Measurements from ENCODE around the gene PDGFRB. TPM values are rescaled to one million over a fixed set of nuclear protein-coding genes. Genes with fewer than 3 reads are reported as not detected.

The PDGFRB gene
- total and polyA plus RNA-seq, 2 donors (not counting 1 experiment from before 2014, with no cell fraction given) = 231 to 347 TPM

- no peak for DNase-seq (ENCODE audit: low read depth in 2 of 2)
- Histone ChIP-seq H3K4me1 (ENCODE audit: control insufficient read depth, extremely low read depth, insufficient read depth, low read length) (peaks cover 8% of the 10 kb centered on the region), H3K4me2 (ENCODE audit: extremely low read depth, insufficient read depth, low read length) (no peak overlapping the region), H3K9me3 (ENCODE audit: control insufficient read depth, insufficient read depth, low read depth, low read length) (no peaks in the 10 kb centered on the region), H3K79me2 (ENCODE audit: control insufficient read depth, insufficient read depth, low read length) (no peaks in the 10 kb centered on the region), H3K9ac (ENCODE audit: insufficient read depth, low read length) (no peak overlapping the region), H2AFZ (ENCODE audit: low read length) (no peak overlapping the region), H3K27me3 (ENCODE audit: control insufficient read depth, insufficient read depth, low read length) (peaks cover 42% of the 10 kb centered on the region), H4K20me1 (ENCODE audit: control insufficient read depth, extremely low read depth, insufficient read depth, low read length) (no peaks in the 10 kb centered on the region), H3K27ac (ENCODE audit: insufficient read depth, low read length) (no peak overlapping the region), H3K36me3 (ENCODE audit: control insufficient read depth, insufficient read depth, low read length) (no peaks in the 10 kb centered on the region), H3K4me3 (replicated peaks in 1 of 4; ENCODE audit: control extremely low read depth in 1 of 4, insufficient read depth in 1 of 4, low read depth in 3 of 4, low read length in 4 of 4) (no peak overlapping the region)
- TF ChIP-seq EZH2 (IDR thresholded peaks at IDR 0.05; ENCODE audit: low read length, missing control alignments) (no peak), CTCF (conservative IDR thresholded peaks at IDR 0.05 in 1 of 2, IDR thresholded peaks at IDR 0.05 in 1 of 2; ENCODE audit: low read depth in 1 of 2, low read length in 2 of 2) (no peak)
These were observed 27.8 kb upstream of the PDGFRB start for GRCh38 chr5:150183436-150183835.

GRCh38 chr5:150182774-150183173, 27.1 kb upstream of the PDGFRB start:
- Histone ChIP-seq H3K9ac (ENCODE audit: insufficient read depth, low read length) (no peak overlapping the region), H3K4me2 (ENCODE audit: extremely low read depth, insufficient read depth, low read length) (no peak overlapping the region), H4K20me1 (ENCODE audit: control insufficient read depth, extremely low read depth, insufficient read depth, low read length) (no peaks in the 10 kb centered on the region), H3K4me1 (ENCODE audit: control insufficient read depth, extremely low read depth, insufficient read depth, low read length) (peaks cover 8% of the 10 kb centered on the region), H2AFZ (ENCODE audit: low read length) (no peak overlapping the region), H3K27ac (ENCODE audit: insufficient read depth, low read length) (no peak overlapping the region), H3K4me3 (replicated peaks in 1 of 4; ENCODE audit: control extremely low read depth in 1 of 4, insufficient read depth in 1 of 4, low read depth in 3 of 4, low read length in 4 of 4) (no peak overlapping the region), H3K79me2 (ENCODE audit: control insufficient read depth, insufficient read depth, low read length) (no peaks in the 10 kb centered on the region), H3K27me3 (ENCODE audit: control insufficient read depth, insufficient read depth, low read length) (peaks cover 35% of the 10 kb centered on the region), H3K9me3 (ENCODE audit: control insufficient read depth, insufficient read depth, low read depth, low read length) (no peaks in the 10 kb centered on the region), H3K36me3 (ENCODE audit: control insufficient read depth, insufficient read depth, low read length) (no peaks in the 10 kb centered on the region)
- DNase-seq (ENCODE audit: low read depth in 2 of 2) = no peak
- TF ChIP-seq CTCF (conservative IDR thresholded peaks at IDR 0.05 in 1 of 2, IDR thresholded peaks at IDR 0.05 in 1 of 2; ENCODE audit: low read depth in 1 of 2, low read length in 2 of 2) = no peak
- no peak for TF ChIP-seq EZH2 (IDR thresholded peaks at IDR 0.05; ENCODE audit: low read length, missing control alignments)

DNA sequence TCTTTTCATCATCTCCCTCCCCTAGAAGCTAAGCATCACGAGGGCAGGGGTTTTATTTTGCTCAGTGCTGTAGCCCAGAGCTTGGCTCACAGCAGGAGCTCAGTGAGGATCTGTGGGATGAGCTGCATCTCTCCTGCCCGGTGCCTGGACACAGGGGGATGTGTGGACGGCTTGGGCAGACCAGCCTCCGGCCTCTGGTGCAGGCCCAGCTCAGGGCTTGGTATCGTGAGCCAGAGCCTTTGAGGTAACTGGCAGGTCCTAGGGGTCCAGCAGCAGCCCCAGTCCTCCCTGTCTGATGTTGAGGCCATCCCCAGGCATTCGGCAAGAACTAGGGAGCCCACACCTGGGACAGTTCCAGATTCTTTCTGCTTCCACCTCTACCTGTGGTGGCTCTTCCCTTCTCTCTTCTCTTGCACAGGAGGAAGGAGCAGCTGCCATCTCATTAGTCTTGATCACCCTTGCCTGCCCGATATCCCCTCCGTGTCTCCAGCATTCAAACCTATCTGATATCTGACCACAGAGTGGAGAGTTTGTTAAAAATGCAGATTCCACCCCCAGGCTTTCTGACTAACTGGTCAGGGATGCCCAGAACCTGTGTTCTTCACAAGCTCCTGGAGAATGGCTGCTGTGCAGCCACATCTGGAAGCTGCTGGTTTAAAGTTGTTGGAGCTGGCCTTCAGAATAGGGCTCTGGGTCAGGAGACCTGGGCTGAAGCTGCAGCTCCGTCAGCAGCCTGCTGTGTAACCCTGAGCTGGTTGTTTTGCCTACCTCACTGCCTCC, 26.3 kb upstream of the PDGFRB start:
- H3K36me3 ChIP-seq (ENCODE audit: control insufficient read depth, insufficient read depth, low read length) = no peaks in the 10 kb centered on the region
- no peak for TF ChIP-seq EZH2 (IDR thresholded peaks at IDR 0.05; ENCODE audit: low read length, missing control alignments)
- no peak for TF ChIP-seq CTCF (conservative IDR thresholded peaks at IDR 0.05 in 1 of 2, IDR thresholded peaks at IDR 0.05 in 1 of 2; ENCODE audit: low read depth in 1 of 2, low read length in 2 of 2)
- H3K4me3 ChIP-seq (replicated peaks in 1 of 4; ENCODE audit: control extremely low read depth in 1 of 4, insufficient read depth in 1 of 4, low read depth in 3 of 4, low read length in 4 of 4) = no peak overlapping the region
- no peaks in the 10 kb centered on the region for H3K9me3 ChIP-seq (ENCODE audit: control insufficient read depth, insufficient read depth, low read depth, low read length)
- peaks cover 29% of the 10 kb centered on the region for H3K27me3 ChIP-seq (ENCODE audit: control insufficient read depth, insufficient read depth, low read length)
- DNase-seq (ENCODE audit: low read depth in 2 of 2) = peak in 1 of 2 donors; percentile 37
- H3K4me2 ChIP-seq (ENCODE audit: extremely low read depth, insufficient read depth, low read length) = no peak overlapping the region
- H3K9ac ChIP-seq (ENCODE audit: insufficient read depth, low read length) = no peak overlapping the region
- H2AFZ ChIP-seq (ENCODE audit: low read length) = no peak overlapping the region
- H3K79me2 ChIP-seq (ENCODE audit: control insufficient read depth, insufficient read depth, low read length) = no peaks in the 10 kb centered on the region
- H3K4me1 ChIP-seq (ENCODE audit: control insufficient read depth, extremely low read depth, insufficient read depth, low read length) = peaks cover 8% of the 10 kb centered on the region
- no peaks in the 10 kb centered on the region for H4K20me1 ChIP-seq (ENCODE audit: control insufficient read depth, extremely low read depth, insufficient read depth, low read length)
- H3K27ac ChIP-seq (ENCODE audit: insufficient read depth, low read length) = no peak overlapping the region

All from fibroblast of lung (primary cell).